AG09319 (cell line): ENCODE results near the gene UNC5C.
A peak's percentile ranks its signal among the peaks of the same experiment; 100 is the strongest.
"Not testable (repeated sequence)": the region's sequence is repeated elsewhere in the genome, so short reads cannot be mapped to it uniquely, and the experiment has no call there.

Experiments used
- DNase-seq: peaks from one replicate; pipeline ENCODE4 v3.0.0-alpha.2; 2010; ENCODE audit warnings: low read depth; ENCODE audit errors: extremely low read depth
- CTCF ChIP-seq: IDR thresholded peaks from 2 replicates; pipeline ENCODE4 v1.5.1; 2011; ENCODE audit warnings: low read depth, mild to moderate bottlenecking, inconsistent platforms, low read length, moderate library complexity

UNC5C gene

DNA sequence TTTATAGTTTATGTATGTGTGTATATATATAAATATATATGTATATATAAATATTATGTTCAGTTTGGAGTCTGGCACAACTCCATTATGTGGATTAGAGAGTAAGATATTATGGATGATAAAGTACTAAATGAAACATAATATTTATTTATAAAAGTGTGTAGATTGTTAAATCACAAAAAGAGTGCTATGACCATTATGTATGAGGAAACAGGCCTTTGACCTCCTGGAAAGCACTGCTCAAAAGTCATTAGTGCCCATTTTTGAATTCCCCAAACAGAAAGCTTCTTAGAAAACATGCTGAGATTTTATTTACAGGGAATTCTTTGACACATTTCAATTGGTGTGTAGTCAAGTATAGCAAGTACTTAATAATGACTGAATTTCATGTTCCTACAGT is 391.2 kb downstream of the UNC5C start:
- no peak for DNase-seq
- TF ChIP-seq CTCF, result no peak

GRCh38 chr4:95156452-95156765 is 392.4 kb downstream of the UNC5C start:
- no peak for DNase-seq
- no peak for TF ChIP-seq CTCF

GRCh38 chr4:95155759-95156451 is 392.9 kb downstream of the UNC5C start:
- no peak for DNase-seq
- TF ChIP-seq CTCF, result peak; percentile 61

- DNase-seq, result no peak
- no peak for TF ChIP-seq CTCF
Measured at GRCh38 chr4:95153182-95153581, 395.6 kb downstream of the UNC5C start.

GRCh38 chr4:95151255-95151654 is 397.5 kb downstream of the UNC5C start:
- no peak for TF ChIP-seq CTCF
- no peak for DNase-seq

- DNase-seq, result no peak
- no peak for TF ChIP-seq CTCF
Measured at GRCh38 chr4:95142932-95143331, 405.8 kb downstream of the UNC5C start.

DNA sequence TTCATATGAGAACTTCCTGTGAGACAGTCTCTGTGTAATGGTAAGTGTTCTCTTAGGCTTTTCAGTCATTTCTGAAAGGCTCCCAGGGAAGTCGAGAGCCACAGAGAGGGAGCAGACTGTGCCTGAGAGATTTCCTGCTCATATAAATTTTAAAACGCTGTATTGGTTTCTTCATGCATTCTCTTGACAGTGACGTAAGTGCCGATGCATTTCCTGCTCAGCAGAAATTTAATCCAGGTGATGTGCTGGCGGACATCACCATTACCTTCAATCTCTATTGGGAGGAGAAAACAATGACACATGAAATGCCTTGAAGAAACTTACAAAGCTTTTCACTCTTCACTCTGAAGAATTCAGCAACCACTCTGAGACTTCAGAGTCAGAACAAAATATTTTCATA is 407.4 kb downstream of the UNC5C start:
- no peak for TF ChIP-seq CTCF
- no peak for DNase-seq

GRCh38 chr4:95139424-95139823 is 409.3 kb downstream of the UNC5C start:
- not testable (repeated sequence) for DNase-seq

DNA sequence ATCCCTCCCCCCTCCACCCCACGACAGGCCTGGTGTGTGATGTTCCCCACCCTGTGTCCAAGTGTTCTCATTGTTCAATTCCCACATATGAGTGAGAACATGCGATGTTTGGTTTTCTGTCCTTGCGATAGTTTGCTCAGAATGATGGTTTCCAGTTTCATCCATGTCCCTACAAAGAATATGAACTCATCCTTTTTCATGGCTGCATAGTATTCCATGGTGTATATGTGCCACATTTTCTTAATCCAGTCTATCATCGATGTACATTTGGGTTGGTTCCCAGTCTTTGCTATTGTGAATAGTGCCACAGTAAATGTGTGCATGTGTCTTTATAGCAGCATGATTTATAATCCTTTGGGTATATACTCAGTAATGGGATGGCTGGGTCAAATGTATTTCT is 414.8 kb downstream of the UNC5C start:
- not testable (repeated sequence) for DNase-seq
